ENCODE data around the gene MORF4L2. TPM values are rescaled to one million over a fixed set of nuclear protein-coding genes. Genes with fewer than 3 reads are reported as not detected.

Gene MORF4L2
- total RNA-seq, 1 donor from 2014 or later = 253 TPM

DNA sequence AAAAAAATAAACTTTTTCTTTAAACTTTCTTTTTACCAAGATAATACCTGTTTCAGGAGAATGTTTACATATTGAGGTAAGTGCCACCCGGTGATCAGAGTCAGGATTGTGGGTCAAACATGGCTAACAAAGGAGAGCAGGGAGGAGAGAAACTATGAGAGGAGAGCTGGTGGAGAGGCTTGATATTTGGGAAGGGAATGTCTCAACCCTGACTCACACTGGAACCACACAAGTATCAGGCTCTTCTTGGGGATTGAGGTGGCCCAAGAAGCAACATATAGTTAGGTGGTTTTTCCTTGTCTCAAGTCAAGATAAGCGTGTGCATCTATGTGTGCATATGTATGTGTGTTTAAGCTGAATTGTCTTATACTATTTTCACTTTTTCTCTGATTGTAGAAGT, 51.1 kb downstream of the MORF4L2 start:
- DNase-seq = no peak
- no peak overlapping the region for H3K4me3 Mint-ChIP-seq
- no peak overlapping the region for H3K27ac Mint-ChIP-seq
- no peaks in the 10 kb centered on the region for H3K9me3 Mint-ChIP-seq
- H3K4me1 Mint-ChIP-seq = no peaks in the 10 kb centered on the region
- no peaks in the 10 kb centered on the region for H3K27me3 Mint-ChIP-seq
- H3K36me3 Mint-ChIP-seq (ENCODE audit: low read depth) = no peaks in the 10 kb centered on the region
- intact Hi-C loops (cut with micrococcal nuclease) = no loop called here

DNA sequence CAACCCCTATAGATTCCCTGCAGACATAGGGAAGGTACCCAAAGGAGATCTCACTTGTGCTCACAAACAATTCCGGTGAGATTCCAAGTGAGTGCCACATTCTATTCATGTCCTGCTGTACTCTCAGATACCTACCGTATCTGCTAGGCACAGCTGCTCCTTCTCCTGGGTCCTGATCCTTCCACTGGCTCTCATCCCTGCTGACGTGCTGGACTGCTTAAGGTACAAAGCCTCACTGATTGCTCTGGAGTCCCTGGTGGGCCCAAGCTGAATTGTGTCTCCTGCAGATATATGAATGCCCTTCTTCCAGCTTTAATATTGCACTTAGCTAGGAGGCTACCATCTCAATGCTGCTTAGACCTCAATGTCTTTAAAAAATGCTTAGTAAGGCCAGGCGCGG, 55.4 kb downstream of the MORF4L2 start:
- intact Hi-C loops (cut with micrococcal nuclease) = no loop called here
- no peaks in the 10 kb centered on the region for H3K36me3 Mint-ChIP-seq (ENCODE audit: low read depth)
- no peaks in the 10 kb centered on the region for H3K9me3 Mint-ChIP-seq
- peaks cover 7% of the 10 kb centered on the region for H3K4me1 Mint-ChIP-seq
- no peak for DNase-seq
- no peaks in the 10 kb centered on the region for H3K27me3 Mint-ChIP-seq
- H3K4me3 Mint-ChIP-seq = no peak overlapping the region
- H3K27ac Mint-ChIP-seq = no peak overlapping the region

- Mint-ChIP-seq H3K4me3 (peak overlapping the region; percentile 88), H3K4me1 (peaks cover 7% of the 10 kb centered on the region), H3K27ac (no peak overlapping the region), H3K9me3 (no peaks in the 10 kb centered on the region), H3K27me3 (no peaks in the 10 kb centered on the region), H3K36me3 (ENCODE audit: low read depth) (no peaks in the 10 kb centered on the region)
- intact Hi-C loops (cut with micrococcal nuclease) = no loop called here
- no peak for DNase-seq
Measured at GRCh38 chrX:103630171-103630511, 56.4 kb downstream of the MORF4L2 start.

DNA sequence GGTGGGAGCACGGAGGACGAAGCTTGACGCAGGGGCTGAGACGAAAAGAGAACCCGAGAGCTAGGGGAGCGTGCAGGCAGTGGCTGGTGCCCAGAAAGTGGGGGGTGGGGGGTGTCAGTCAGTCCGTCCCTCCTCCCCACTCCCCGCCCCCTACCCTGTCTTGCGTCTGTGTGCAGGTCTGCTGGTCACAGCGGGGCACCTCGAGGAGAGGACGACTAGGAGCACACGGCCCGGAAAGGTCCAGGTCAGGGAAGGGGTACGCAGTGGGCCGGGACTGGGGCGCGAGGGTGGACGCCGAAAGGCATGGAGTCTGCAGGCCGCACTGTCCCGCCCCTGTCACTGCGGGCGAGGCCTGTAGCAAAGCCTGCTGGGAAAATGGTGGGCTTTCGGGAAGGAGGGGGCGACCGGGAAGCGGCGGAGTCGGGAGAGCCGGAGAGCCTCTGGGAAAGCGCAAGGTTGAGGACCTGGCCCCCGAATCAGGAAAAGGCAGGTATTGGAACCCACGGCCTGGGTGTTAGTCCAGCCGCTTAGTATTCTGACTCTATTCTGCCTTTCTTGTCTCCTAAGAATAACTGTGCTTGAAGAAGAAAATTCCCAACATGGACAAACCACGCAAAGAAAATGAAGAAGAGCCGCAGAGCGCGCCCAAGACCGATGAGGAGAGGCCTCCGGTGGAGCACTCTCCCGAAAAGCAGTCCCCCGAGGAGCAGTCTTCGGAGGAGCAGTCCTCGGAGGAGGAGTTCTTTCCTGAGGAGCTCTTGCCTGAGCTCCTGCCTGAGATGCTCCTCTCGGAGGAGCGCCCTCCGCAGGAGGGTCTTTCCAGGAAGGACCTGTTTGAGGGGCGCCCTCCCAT, 57.0 kb downstream of the MORF4L2 start:
- Mint-ChIP-seq H3K4me1 (peaks cover 7% of the 10 kb centered on the region), H3K27ac (peak overlapping the region; percentile 72), H3K4me3 (peak overlapping the region; percentile 88), H3K27me3 (no peaks in the 10 kb centered on the region), H3K36me3 (ENCODE audit: low read depth) (no peaks in the 10 kb centered on the region), H3K9me3 (no peaks in the 10 kb centered on the region)
- intact Hi-C loops (cut with micrococcal nuclease) = loop anchor here (5.0 kb wide), 2 partner anchors 42 to 58 kb away; partner anchors contain the start of genes MORF4L2 and TCEAL4
- DNase-seq = peak; percentile 60

DNA sequence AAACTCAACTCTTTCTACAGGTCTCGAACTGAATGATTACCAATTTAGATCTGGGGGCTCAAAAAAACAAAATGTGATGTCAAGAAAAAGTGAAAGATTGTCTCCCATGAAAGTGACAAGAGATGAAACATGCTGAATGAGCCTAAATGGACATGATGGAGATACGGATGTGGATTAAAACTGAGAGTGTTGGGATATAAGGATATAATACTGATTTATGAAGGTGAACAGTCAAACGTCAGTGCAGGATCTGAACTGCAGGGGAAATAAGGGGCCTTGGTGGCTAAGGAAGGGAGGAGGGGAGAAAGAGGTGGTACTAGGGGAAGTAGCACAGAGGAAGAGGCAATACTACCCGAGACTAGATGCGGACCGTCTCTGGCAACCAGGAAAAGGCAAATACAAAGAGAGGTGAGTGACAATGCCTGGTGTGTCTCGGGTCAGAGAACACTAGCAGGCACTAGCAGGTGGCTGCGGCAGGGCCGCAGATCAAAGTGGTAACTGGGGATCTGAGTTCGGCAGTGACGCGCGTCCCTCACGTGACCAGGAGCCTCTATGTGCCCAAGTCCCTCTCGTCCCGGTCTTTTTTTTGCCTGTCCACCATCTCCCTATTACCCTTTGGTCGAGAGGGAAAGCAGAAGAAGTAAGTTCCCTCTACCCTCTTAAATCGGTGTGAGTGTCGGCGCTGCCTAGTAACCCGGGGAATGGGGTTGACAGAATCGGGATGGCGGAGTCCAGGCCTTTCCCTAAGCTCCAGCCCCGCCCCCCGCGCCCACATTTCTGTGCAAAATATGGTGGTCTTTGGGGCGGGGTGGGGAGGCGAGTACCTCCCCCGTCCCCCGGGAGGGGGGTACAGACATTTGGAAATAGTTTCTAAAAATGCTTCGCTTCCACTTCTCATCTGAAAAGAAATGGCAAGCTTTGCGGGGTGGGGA, 57.8 kb downstream of the MORF4L2 start, which contains the start of gene TCEAL1:
Gene TCEAL1 (plus strand): TSS at position 590 of the 932 bp plus-strand sequence. CDS start 942 bp downstream, outside the sequence.
- peak; percentile 74 for DNase-seq
- H3K4me3 Mint-ChIP-seq = peak within 1 kb of the TSS; percentile 88
- peaks cover 7% of the 10 kb centered on the region for H3K4me1 Mint-ChIP-seq
- intact Hi-C loops (cut with micrococcal nuclease) = loop anchor here (5.0 kb wide), 2 partner anchors 41 to 59 kb away; partner anchors contain the start of genes MORF4L2 and TCEAL4
- H3K9me3 Mint-ChIP-seq = no peaks in the 10 kb centered on the region
- peak within 1 kb of the TSS; percentile 72 for H3K27ac Mint-ChIP-seq
- H3K27me3 Mint-ChIP-seq = no peaks in the 10 kb centered on the region
- H3K36me3 Mint-ChIP-seq (ENCODE audit: low read depth) = no peaks in the 10 kb centered on the region

GRCh38 chrX:103626855-103627254, 59.6 kb downstream of the MORF4L2 start:
- intact Hi-C loops (cut with micrococcal nuclease) = loop anchor here (5.0 kb wide), 2 partner anchors 40 to 60 kb away; partner anchors contain the start of genes MORF4L2 and TCEAL4
- Mint-ChIP-seq H3K4me3 (no peak overlapping the region), H3K4me1 (peaks cover 7% of the 10 kb centered on the region), H3K9me3 (no peaks in the 10 kb centered on the region), H3K36me3 (ENCODE audit: low read depth) (no peaks in the 10 kb centered on the region), H3K27ac (no peak overlapping the region), H3K27me3 (no peaks in the 10 kb centered on the region)
- no peak for DNase-seq

Other genes with a start within 250 kb of the MORF4L2 start
- gene RAB40A, start 167.2 kb downstream of the MORF4L2 start, total RNA-seq = 0.16 and 0.21 TPM in 2 replicates
- 3.7 and 4.4 TPM in 2 replicates for gene TCEAL4, start 101.2 kb downstream of the MORF4L2 start, total RNA-seq
- gene TCEAL3, start 78.7 kb downstream of the MORF4L2 start, total RNA-seq = 0.37 and 0.59 TPM in 2 replicates
- gene TCEAL1, start 57.7 kb downstream of the MORF4L2 start, total RNA-seq = 3.2 and 3.8 TPM in 2 replicates
- not detected in 2 replicates for gene TMEM31, start 24.2 kb upstream of the MORF4L2 start, total RNA-seq
- not detected in 2 replicates for gene PLP1, start 90.1 kb upstream of the MORF4L2 start, total RNA-seq
- 0.17 and 0.35 TPM in 2 replicates for gene RAB9B, start 145.6 kb upstream of the MORF4L2 start, total RNA-seq

All from activated CD4-positive, alpha-beta T cell treated with anti-CD3 and anti-CD28 coated beads, Interleukin-2, amount 10 ng/mL, durations not matched to agents 24 days and 14 days (primary cell).